Activated CD4-positive, alpha-beta T cell treated with anti-CD3 and anti-CD28 coated beads, Interleukin-10, Interleukin-2, amounts not matched to agents 100 ng/mL and 50 ng/mL, durations not matched to agents 16 hours and 8 hours (primary cell): Measurements from ENCODE around the gene TULP3.

Experiments
- DNase-seq: peaks from one replicate; pipeline ENCODE4 v3.0.0-alpha.2; 2020

The TULP3 gene

GRCh38 chr12:2977776-2978175, 87.1 kb downstream of the TULP3 start:
- no peak for DNase-seq

DNA sequence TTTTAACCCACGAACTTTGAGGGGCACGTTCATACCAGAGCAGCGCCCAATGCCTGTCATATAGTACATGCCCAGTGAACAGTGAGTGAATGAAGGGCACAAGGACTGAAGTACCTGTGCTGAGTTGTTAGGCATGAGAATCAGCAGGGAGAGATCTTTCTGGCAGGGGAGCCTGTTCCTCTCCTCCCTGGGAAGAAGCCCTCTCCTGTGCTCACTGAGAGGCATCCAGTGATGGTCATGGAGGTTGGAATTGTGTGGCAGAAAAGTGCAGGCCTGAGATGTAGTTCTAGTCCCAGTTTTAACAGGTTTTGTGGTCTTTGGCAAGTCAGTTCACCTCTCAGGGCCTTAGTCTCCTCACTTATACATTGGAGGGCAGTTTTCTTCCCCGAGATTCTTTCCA, 89.1 kb downstream of the TULP3 start:
- no peak for DNase-seq

DNA sequence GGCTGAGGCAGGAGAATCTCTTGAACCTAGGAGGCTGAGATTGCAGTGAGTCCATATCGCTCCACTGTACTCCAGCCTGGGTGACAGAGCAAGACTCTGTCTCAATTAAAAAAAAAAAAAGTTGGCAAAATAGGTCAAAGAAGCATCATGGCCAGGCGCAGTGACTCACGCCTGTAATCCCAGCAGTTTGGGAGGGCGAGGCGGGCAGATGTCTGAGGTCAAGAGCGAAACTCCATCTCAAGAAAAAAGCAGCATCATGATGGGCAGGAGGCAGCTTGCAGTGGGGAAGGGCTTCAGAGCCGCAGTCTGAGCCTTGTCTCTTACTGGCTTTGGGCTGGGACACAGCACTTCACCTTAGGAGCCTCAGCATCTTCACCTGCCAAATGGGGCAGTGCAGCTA, 89.9 kb downstream of the TULP3 start:
- no peak for DNase-seq

DNA sequence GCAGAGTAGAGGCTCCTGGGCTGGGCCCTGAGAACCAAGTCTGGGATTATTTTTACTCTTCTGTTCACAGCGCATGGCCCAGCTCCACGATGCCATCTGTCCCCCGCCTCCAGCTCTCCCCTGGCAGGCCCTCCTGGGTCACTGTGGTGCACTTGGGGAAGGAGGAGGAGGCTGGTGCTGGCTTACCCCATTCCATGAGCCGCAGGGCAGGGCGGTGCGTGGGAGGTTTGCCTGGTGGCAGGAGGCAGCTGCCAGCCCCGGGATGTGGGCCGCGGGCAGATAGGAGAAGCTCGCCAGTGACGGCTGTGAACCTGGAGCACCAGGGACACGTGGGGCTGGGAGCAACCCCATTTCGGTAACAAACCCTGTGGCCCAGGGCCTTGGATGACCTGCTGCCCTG, 91.7 kb downstream of the TULP3 start:
- no peak for DNase-seq

GRCh38 chr12:2984249-2984648, 93.6 kb downstream of the TULP3 start:
- DNase-seq = no peak

GRCh38 chr12:2984698-2985097, 94.0 kb downstream of the TULP3 start:
- no peak for DNase-seq

GRCh38 chr12:2986876-2987275, 96.2 kb downstream of the TULP3 start:
- no peak for DNase-seq

- no peak for DNase-seq
These were observed 97.8 kb downstream of the TULP3 start for GRCh38 chr12:2988494-2988893.
